DOHH2 (cell line): ENCODE data around the gene GDNF.

Source experiments
- EZH2phosphoT487 ChIP-seq: fragments of 200-600 bp; sonication (generic); IDR thresholded peaks from 2 replicates; pipeline ENCODE4 v1.6.1; 2017; ENCODE audit warnings: borderline replicate concordance, mild to moderate bottlenecking, antibody characterized with exemption, low read length, moderate library complexity, mixed read lengths
- TF ChIP-seq, protein P1 (sequence below): fragments of 200-600 bp; sonication (generic); IDR thresholded peaks from one replicate; pipeline ENCODE4 v1.5.1; 2014; ENCODE audit warnings: antibody characterized with exemption, mild to moderate bottlenecking, low read depth, low read length; ENCODE audit not compliant: poor library complexity, severe bottlenecking

- TF ChIP-seq, protein P1, sequence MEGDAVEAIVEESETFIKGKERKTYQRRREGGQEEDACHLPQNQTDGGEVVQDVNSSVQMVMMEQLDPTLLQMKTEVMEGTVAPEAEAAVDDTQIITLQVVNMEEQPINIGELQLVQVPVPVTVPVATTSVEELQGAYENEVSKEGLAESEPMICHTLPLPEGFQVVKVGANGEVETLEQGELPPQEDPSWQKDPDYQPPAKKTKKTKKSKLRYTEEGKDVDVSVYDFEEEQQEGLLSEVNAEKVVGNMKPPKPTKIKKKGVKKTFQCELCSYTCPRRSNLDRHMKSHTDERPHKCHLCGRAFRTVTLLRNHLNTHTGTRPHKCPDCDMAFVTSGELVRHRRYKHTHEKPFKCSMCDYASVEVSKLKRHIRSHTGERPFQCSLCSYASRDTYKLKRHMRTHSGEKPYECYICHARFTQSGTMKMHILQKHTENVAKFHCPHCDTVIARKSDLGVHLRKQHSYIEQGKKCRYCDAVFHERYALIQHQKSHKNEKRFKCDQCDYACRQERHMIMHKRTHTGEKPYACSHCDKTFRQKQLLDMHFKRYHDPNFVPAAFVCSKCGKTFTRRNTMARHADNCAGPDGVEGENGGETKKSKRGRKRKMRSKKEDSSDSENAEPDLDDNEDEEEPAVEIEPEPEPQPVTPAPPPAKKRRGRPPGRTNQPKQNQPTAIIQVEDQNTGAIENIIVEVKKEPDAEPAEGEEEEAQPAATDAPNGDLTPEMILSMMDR: no peak
- TF ChIP-seq EZH2phosphoT487: no peak
These were observed 4.2 kb upstream of the GDNF start for GRCh38 chr5:37844009-37844408.
